Natural killer cell treated with Interleukin-12 subunit alpha and Interleukin-12 subunit beta and Interleukin-15 and Interleukin-18, amount 100 ng/mL, for 72 hours (primary cell): ENCODE data around the gene SLN. TPM values are rescaled to one million over a fixed set of nuclear protein-coding genes. Genes with fewer than 3 reads are reported as not detected.
"Not testable (repeated sequence)": the region's sequence is repeated elsewhere in the genome, so short reads cannot be mapped to it uniquely, and the experiment has no call there.

Source experiments
- ATAC-seq, 2 donors: fragments of 150-1000 bp; cut with Tn5 transposase in 1 of 2; sonication (Bioruptor Pico), chemical (Tn5 transposase) in 1 of 2; 2 replicates each; pipeline ENCODE4 v1.10.0; 2021
- DNase-seq: peaks from one replicate; pipeline ENCODE4 v3.0.0; 2022; ENCODE audit warnings: low spot score
- H3K27ac Mint-ChIP-seq, 2 donors: 1 replicate in 1 of 2; 2 replicates in 1 of 2; pipeline ENCODE4 v1.8.0; 2022; ENCODE audit warnings: mixed read lengths in 2 of 2, mild to moderate bottlenecking in 1 of 2, moderate library complexity in 1 of 2
- H3K27me3 Mint-ChIP-seq, 2 donors: 1 replicate in 1 of 2; 2 replicates in 1 of 2; pipeline ENCODE4 v1.8.0; 2022; ENCODE audit warnings: mixed read lengths in 2 of 2
- H3K36me3 Mint-ChIP-seq: one replicate; pipeline ENCODE4 v1.8.0; 2022; ENCODE audit warnings: mixed read lengths
- H3K4me1 Mint-ChIP-seq, 2 donors: 1 replicate in 1 of 2; 2 replicates in 1 of 2; pipeline ENCODE4 v1.8.0; 2022; ENCODE audit warnings: low read depth in 2 of 2, mixed read lengths in 2 of 2, mild to moderate bottlenecking in 1 of 2
- H3K4me3 Mint-ChIP-seq: one replicate; pipeline ENCODE4 v1.8.0; 2022; ENCODE audit warnings: mixed read lengths
- H3K9me3 Mint-ChIP-seq: 2 replicates; pipeline ENCODE4 v1.8.0; 2022; ENCODE audit warnings: mixed read lengths
- total RNA-seq, 2 donors: library from RNA; stranded (reverse); gene quantifications; one replicate each; pipeline ENCODE4 v1.2.3, GENCODE V29; 2022

The SLN gene
- total RNA-seq: not detected

DNA sequence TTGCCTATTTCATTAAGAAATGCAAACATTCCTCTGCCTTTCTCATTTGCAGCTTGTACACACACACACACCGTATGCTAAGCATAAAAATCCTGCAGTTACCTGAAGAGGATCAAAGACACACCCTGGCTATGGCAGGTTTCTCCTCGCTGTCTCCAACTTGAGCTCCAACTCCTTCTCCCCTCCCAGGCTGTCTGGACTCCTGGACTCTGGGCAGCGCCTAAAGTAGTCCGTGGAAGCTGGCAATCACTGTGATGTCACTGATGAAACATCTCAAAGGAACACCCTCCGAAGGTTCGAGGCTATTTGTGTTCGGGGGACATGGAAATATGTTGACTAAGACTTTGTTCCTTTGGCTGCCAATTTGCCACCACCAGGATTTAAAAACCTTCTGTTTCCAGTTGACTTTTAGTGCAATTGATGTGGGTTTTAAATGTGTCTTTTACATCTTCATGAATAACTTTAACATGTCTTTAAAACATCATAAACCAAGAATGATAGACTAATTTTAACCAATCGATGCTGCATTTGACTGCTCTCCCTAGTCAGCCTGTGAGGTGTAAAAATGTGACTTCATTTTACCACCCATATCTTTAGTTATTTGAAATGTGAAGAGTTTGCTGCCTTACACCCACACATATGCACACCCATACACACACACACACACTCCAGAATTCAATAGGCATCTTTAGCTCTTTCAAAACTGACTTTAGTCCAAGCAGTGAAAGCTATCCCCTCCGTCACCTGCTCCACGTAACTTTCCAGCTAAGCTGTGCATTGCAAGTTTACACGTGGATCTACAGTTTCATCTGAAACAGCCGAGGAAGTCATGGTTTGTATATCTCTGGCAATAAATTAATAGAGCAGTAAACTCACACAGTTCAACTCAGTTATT, at the start of gene SLN:
TSS of gene SLN (minus strand) at position 196 of the 895 bp plus-strand sequence.
- DNase-seq (no peak), ATAC-seq (no peak)
- H3K27me3 Mint-ChIP-seq: peaks cover 17 to 47% of the 10 kb centered on the region in 2 donors
- peaks cover 4% of the 10 kb centered on the region for H3K9me3 Mint-ChIP-seq
- no peak within 1 kb of the TSS for H3K4me3 Mint-ChIP-seq
- H3K36me3 Mint-ChIP-seq: no peaks in the 10 kb centered on the region
- no peak within 1 kb of the TSS for H3K27ac Mint-ChIP-seq
- H3K4me1 Mint-ChIP-seq: no peaks in the 10 kb centered on the region

DNA sequence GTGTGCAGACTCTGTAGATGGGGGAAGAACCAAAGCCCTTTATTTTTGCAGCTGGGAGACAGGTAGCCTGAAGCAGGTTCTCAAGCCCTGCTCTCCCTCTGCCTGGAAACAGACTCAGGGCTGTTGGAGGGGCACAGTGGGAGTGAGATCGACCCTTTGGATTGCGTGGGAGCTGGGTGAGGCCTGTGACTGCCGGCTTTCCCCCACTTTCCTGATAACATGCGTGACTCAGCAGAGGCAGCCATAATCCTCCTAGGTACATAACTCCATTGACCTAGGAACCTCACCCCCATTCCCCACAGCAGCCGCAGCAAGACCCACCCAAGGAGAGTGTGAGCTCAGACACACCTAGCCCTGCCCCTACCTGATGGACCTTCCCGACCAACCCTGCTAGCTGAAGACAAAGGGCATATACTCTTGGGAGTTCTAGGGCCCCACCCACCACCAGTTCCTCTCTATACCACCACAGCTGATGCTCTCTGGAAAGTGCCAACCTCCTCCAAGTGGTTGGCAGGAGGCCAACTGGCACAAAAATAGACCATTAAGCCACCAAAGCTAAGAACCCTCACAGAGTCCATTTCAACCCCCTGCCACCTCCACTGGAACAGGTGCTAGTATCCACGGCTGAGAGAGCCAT, 47.0 kb upstream of the SLN start:
- H3K9me3 Mint-ChIP-seq, H3K27ac Mint-ChIP-seq, H3K4me1 Mint-ChIP-seq, ATAC-seq, H3K36me3 Mint-ChIP-seq, DNase-seq, H3K4me3 Mint-ChIP-seq: not testable (repeated sequence)
- peaks cover 18 to 59% of the 10 kb centered on the region in 2 donors for H3K27me3 Mint-ChIP-seq

DNA sequence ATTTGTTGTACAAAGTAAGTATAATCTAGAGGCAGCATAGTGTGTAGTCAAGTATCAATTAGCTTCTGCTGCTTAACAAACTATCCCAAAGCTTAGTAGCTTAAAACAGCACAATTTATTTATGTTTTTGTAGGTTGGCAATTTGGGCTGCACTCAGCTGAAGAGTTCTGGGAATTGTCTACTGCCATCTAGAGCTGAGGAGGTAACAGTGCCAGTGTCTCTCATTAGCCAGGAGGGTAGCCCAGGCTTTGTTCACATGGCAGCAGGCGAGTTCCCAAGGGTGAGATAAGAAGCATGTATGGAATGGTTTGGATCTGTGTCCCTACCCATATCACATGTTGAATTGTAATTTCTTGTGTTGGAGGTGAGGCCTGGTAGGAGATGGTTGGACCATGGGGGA, 45.8 kb upstream of the SLN start:
- Mint-ChIP-seq H3K4me3 (no peak overlapping the region), H3K9me3 (no peaks in the 10 kb centered on the region), H3K4me1 (no peaks in the 10 kb centered on the region), H3K27me3 (peaks cover 12 to 60% of the 10 kb centered on the region in 2 donors), H3K36me3 (no peaks in the 10 kb centered on the region), H3K27ac (no peak overlapping the region)
- no peak for ATAC-seq
- DNase-seq: no peak

- Mint-ChIP-seq H3K9me3 (no peaks in the 10 kb centered on the region), H3K4me1 (no peaks in the 10 kb centered on the region), H3K36me3 (no peaks in the 10 kb centered on the region), H3K27ac (no peak overlapping the region), H3K27me3 (peaks cover 12 to 51% of the 10 kb centered on the region in 2 donors), H3K4me3 (no peak overlapping the region)
- no peak for ATAC-seq
- no peak for DNase-seq
Measured at GRCh38 chr11:107756553-107756952, 44.7 kb upstream of the SLN start.

DNA sequence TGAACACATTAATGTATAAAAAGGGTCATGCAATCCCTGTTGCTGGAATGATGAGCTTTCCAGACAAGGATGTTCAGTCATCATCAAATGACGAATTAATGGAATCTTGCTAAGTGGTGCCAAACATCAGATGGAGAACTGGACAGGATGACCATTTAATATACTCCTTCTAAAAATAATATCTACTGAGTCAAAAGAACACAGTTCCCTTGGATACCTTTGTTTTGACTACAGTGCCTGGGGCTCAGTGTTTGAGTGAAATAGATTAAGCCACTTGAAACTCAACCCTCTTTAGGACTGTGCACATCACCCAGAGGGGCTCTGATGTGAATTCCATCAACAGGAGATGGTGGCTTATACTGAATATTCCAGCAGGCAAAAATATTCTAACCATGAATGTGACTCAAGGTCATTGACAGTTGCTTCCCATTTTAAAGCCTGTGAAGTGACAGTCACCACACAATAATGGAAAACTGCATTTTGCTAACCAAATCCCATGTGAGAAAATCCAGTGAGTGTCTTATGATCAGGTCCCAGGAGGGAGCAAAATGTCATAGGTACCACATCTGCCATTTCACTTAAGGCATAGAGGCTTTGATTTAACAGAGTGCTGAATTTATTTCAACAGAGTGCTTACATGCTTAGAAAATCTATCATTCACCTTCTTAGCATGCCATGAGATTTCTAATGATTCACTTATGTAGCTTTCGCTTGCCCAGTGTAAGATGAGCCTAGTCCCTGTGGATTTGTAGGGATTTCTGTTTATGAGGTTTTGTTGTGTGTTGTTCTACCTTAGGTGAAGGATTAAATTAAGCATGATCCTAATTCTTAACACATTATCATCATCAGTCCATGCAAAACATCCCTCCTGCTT, 41.3 kb upstream of the SLN start:
- Mint-ChIP-seq H3K9me3 (no peaks in the 10 kb centered on the region), H3K27ac (no peak overlapping the region)
- no peak for ATAC-seq

DNA sequence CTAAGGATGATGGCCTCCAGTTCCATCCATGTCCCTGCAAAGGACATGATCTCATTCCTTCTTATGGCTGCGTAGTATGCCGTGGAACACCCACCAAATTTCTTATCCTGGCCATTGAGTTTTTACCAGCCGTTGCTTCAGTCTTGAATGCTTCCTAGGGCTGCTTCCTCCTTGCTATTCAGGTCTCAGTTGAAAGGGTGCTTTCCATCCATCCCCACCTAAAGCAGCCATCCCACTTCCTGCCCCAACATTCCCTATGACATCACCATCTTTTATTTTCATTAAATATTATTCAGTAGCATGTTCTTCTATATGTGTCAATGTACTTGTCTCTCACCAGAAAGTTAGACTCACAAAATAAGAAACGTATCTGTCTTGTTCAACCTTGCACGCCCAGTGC, 40.7 kb upstream of the SLN start:
- Mint-ChIP-seq H3K27me3 (peaks cover 7 to 39% of the 10 kb centered on the region in 2 donors), H3K27ac (no peak overlapping the region), H3K9me3 (no peaks in the 10 kb centered on the region), H3K36me3 (no peaks in the 10 kb centered on the region), H3K4me1 (no peaks in the 10 kb centered on the region), H3K4me3 (no peak overlapping the region)
- DNase-seq (no peak), ATAC-seq (no peak)

More for the DNA sequence above, 41.3 kb upstream of the SLN start:
- no peak for DNase-seq
- Mint-ChIP-seq H3K36me3 (no peaks in the 10 kb centered on the region), H3K4me1 (no peaks in the 10 kb centered on the region), H3K4me3 (no peak overlapping the region), H3K27me3 (peaks cover 8 to 39% of the 10 kb centered on the region in 2 donors)

DNA sequence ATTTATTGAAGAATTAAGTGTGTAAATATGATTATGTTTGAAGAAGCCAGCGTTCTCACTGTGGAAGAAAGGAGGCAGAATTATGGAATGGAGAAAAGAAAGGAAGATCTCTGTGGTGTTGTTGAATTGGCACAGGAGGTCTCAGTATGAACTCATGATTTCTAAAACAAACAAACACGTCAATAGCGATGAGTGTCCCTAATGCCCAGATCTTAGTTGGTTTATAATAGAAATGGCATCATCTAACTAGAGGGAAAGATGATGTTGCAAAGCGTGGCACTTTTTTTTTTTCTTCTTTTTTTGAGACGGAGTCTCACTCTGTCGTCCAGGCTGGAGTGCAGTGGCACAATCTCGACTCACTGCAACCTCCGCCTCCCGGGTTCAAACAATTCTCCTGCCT, 39.2 kb upstream of the SLN start:
- ATAC-seq (no peak), DNase-seq (no peak)
- Mint-ChIP-seq H3K36me3 (no peaks in the 10 kb centered on the region), H3K4me1 (no peaks in the 10 kb centered on the region), H3K4me3 (no peak overlapping the region), H3K9me3 (no peaks in the 10 kb centered on the region), H3K27me3 (peaks cover 3 to 25% of the 10 kb centered on the region in 2 donors), H3K27ac (no peak overlapping the region)

DNA sequence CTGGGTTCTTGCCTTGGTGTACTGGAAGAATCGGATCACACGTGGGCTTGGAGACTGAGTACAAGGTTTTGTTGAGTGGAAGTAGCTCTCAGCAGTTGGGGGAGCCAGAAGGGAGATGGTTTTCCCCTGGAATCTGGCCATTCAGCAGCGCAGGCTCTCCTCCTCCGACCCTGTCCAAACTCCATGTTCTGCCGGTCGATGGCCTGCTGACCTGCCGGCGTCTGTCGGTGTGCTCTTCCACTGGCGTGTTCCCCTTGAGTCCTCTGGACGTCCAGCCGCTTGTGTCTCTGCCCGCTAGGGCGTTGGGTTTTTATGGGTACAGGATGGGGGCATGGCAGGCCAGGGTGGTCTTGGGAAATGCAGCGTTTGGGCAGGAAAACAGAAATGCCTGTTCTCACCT, 38.5 kb upstream of the SLN start:
- Mint-ChIP-seq H3K27me3 (peaks cover 4 to 27% of the 10 kb centered on the region in 2 donors), H3K27ac (no peak overlapping the region), H3K36me3 (no peaks in the 10 kb centered on the region), H3K4me3 (no peak overlapping the region), H3K4me1 (no peaks in the 10 kb centered on the region), H3K9me3 (no peaks in the 10 kb centered on the region)
- DNase-seq: no peak
- no peak for ATAC-seq

GRCh38 chr11:107747622-107748021, 35.8 kb upstream of the SLN start:
- H3K27me3 Mint-ChIP-seq: peaks cover 12 to 29% of the 10 kb centered on the region in 2 donors
- ATAC-seq: no peak
- H3K4me1 Mint-ChIP-seq: no peaks in the 10 kb centered on the region
- H3K4me3 Mint-ChIP-seq: no peak overlapping the region
- H3K9me3 Mint-ChIP-seq: no peaks in the 10 kb centered on the region
- H3K27ac Mint-ChIP-seq: no peak overlapping the region
- DNase-seq: no peak
- no peaks in the 10 kb centered on the region for H3K36me3 Mint-ChIP-seq

GRCh38 chr11:107744736-107745135, 32.9 kb upstream of the SLN start:
- no peaks in the 10 kb centered on the region for H3K4me1 Mint-ChIP-seq
- ATAC-seq: no peak
- H3K27ac Mint-ChIP-seq: no peak overlapping the region
- H3K4me3 Mint-ChIP-seq: no peak overlapping the region
- no peak for DNase-seq
- no peaks in the 10 kb centered on the region for H3K36me3 Mint-ChIP-seq
- H3K9me3 Mint-ChIP-seq: no peaks in the 10 kb centered on the region
- peaks cover 16 to 39% of the 10 kb centered on the region in 2 donors for H3K27me3 Mint-ChIP-seq

DNA sequence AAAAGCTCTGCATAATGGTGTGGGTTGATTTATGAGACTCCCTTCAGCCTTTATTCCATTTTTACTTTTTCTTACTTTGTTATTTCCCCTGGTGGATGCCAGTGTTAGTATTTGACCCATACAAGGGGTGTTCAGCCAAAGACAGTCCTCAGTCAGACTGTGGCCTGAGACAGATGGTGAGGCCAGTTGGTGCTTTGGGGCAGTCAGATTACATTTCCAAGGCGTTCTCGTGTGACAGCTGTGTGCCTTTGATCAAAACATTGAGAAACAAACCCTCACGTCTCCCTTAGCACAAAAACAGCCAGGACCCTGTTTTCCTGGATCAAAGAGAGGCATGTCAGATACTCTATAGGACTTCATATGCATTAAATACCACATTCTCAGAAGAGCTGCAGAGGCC, 31.3 kb upstream of the SLN start:
- H3K27ac Mint-ChIP-seq: no peak overlapping the region
- H3K4me3 Mint-ChIP-seq: no peak overlapping the region
- ATAC-seq (no peak), DNase-seq (no peak)
- H3K9me3 Mint-ChIP-seq: no peaks in the 10 kb centered on the region
- H3K27me3 Mint-ChIP-seq: peaks cover 18 to 51% of the 10 kb centered on the region in 2 donors
- no peaks in the 10 kb centered on the region for H3K4me1 Mint-ChIP-seq
- H3K36me3 Mint-ChIP-seq: no peaks in the 10 kb centered on the region

GRCh38 chr11:107741044-107741823, 29.4 kb upstream of the SLN start:
- H3K4me3 Mint-ChIP-seq: no peak overlapping the region
- H3K27me3 Mint-ChIP-seq: peaks cover 18 to 44% of the 10 kb centered on the region in 2 donors
- no peak for DNase-seq
- no peaks in the 10 kb centered on the region for H3K36me3 Mint-ChIP-seq
- no peaks in the 10 kb centered on the region for H3K4me1 Mint-ChIP-seq
- no peak overlapping the region for H3K27ac Mint-ChIP-seq
- peak; percentile 24 to 49 for ATAC-seq
- H3K9me3 Mint-ChIP-seq: no peaks in the 10 kb centered on the region

- Mint-ChIP-seq H3K36me3 (no peaks in the 10 kb centered on the region), H3K27me3 (peaks cover 16 to 47% of the 10 kb centered on the region in 2 donors), H3K4me1 (no peaks in the 10 kb centered on the region), H3K4me3 (no peak overlapping the region), H3K27ac (no peak overlapping the region), H3K9me3 (no peaks in the 10 kb centered on the region)
- no peak for ATAC-seq
- no peak for DNase-seq
Measured at GRCh38 chr11:107740271-107740670, 28.4 kb upstream of the SLN start.
